GM18502 (cell line): ENCODE data around the gene PHYHD1.
"Not testable (repeated sequence)": the region's sequence is repeated elsewhere in the genome, so short reads cannot be mapped to it uniquely, and the experiment has no call there.

Source experiments
- ATAC-seq: cut with Tn5 transposase; IDR thresholded peaks from one replicate; pipeline ENCODE4 v1.9.1; 2021; ENCODE audit warnings: mild to moderate bottlenecking; ENCODE audit not compliant: unreplicated experiment, poor library complexity

PHYHD1 gene

GRCh38 chr9:128918921-128919320, 1.9 kb upstream of the PHYHD1 start:
- ATAC-seq: no peak

- ATAC-seq: no peak
These were observed 1.2 kb upstream of the PHYHD1 start for GRCh38 chr9:128919402-128920089.

GRCh38 chr9:128921881-128922763, 1.3 kb downstream of the PHYHD1 start:
- ATAC-seq: no peak

DNA sequence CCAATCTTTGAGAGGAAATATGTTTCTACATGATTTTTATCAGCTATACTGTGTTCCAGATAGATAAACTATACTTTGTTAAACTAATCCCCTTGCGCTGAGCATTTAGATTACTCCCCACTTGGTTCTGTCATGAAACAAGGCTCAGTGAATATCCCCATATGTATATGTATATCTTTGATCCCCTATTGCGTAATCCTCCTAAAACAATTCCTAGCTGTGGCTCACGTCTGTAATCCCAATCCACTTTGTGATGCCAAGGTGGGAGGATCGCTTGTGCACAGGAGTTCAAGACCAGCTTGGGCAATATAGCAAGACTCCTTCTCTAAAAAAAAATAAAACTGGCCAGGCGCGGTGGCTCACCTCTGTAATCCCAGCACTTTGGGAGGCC, 2.7 kb downstream of the PHYHD1 start:
- ATAC-seq: no peak

DNA sequence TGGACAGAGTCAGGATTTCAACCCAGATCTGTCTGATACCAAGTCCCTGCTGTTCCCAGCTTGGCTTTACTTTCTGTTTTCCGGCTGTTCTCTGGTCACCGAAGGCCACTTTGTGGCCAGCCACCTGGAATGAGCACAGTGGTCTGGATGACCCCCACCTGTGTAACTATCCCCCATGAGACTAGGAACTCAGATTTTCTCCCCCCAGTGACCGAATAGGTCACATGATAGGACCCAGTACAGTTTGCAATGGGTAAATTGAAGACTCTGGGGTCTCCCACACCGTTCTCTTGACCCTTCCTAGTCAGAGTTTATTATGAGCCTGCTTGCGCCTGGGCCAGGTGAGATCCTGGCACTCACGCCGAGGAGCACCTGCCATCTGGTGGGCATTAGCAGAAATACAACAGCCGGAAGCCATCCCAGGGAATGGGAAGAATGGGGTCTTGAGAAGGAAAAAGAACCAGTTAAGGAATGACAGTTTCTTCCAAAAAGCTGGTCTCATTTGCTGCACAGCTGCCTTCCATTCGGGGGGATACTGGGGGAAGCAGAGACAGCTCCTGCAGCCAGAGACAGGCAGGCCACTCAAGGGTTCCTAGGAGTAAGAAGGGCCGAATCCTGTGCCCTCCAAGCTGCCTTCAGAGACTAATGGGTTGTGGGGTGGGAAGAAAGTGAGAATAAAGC, 7.1 kb downstream of the PHYHD1 start:
- no peak for ATAC-seq

- no peak for ATAC-seq
These were observed 7.8 kb downstream of the PHYHD1 start for GRCh38 chr9:128928624-128929023.

GRCh38 chr9:128929560-128929959, 8.8 kb downstream of the PHYHD1 start:
- no peak for ATAC-seq

DNA sequence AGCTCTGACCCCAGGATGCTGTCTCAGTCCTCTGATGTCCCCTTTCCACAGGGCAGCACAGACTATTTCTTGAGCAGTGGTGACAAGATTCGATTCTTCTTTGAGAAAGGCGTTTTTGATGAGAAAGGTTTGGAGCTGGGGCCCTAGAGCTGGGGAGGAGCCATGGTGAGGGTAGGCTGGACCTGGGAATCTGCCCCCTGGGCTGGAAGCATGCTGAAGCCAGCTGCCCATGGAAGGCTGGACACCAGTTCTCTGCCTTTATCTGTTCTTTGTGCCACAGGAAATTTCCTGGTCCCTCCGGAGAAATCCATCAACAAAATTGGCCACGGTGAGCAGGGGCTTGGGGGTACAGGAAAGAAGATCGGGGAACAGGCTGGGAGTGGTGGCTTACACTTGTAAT, 12.9 kb downstream of the PHYHD1 start:
- ATAC-seq: no peak

DNA sequence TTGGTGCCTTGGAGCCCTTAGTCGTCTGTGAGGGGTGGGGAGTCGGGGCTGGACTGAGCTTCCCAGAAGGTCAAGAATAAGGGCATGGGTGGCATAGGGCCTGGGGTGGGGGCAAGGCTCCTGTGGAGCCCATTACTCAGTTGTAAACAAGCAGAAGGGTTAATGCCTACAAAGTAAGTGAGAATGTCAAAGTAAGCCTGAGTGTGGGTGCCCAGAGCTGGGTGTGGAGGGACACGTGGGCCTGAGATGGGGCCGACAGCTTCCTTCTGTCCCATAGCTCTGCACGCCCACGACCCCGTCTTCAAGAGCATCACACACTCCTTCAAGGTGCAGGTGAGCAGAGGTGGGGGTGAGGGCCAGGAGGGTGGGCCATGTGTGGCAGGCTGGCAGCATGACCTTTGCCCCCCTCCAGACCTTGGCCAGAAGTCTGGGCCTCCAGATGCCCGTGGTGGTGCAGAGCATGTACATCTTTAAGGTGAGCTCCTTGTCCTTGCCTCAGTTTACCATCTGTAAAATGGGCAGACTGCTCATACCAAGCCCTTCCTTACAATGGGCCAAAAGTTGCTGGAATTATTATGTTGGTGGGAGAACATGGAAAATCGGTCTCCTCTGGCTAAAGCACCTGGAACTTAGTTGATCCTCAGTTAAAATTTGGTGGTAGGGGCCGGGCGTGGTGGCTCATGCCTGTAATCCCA, 15.5 kb downstream of the PHYHD1 start:
- ATAC-seq: no peak

GRCh38 chr9:128937310-128938165, 16.8 kb downstream of the PHYHD1 start:
- ATAC-seq: no peak

GRCh38 chr9:128940271-128940921, 19.6 kb downstream of the PHYHD1 start:
- ATAC-seq: no peak

- no peak for ATAC-seq
These were observed 20.4 kb downstream of the PHYHD1 start for GRCh38 chr9:128940946-128941755.

DNA sequence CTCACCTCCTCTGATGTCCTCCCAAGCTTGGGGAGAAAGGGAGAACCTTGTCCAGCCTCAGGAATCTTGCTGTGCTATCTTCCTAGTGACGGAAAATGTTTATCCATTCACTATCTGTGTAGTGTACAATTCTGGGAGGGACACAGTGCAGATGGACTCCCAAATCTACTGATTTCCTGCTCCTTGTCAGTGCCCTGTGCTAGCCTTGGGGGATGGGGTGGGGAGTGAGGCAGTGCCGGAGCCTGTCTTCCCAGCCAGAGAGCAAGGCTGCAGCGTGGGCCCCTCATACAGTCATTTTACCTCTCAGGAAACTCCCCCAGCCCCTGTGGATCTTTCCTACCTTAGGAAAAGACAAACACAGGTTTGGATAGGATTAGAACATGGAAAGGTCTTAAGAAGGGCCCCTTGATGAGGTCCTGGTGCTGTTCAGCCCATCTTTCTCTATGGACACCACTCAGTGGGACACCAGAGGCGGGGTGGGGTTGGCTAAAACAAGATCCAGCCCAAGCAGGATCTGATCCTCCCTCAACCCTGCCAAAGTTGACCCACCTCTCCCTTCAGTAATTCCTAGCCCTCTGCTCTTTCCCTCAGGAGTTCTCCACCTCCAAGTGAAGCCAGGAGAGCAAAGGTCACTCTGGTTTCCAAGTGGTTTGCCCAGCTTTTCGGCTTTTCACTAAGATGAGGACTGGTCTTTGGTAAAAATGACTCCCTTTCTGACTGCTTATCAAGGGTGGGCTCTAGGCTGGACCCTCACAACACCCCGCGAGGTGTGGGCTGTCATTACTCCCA, 23.2 kb downstream of the PHYHD1 start:
- ATAC-seq: no peak

DNA sequence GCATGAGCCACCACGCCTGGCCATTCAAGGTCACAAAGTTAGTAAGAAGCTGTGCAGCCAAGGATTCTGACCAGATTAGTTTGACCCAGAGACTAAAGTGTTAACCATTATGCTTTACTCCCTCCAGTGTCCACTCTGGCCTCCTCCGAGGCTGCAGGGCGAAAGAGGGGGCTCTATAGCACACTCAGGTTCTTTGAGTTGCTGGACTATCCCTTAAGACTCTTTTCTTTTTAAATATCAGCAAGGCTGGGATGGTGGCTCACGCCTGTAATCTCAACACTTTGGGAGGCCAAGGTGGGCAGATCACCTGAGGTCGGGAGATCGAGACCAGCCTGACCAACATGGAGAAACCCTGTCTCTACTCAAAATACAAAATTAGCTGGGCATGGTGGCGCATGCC, 24.2 kb downstream of the PHYHD1 start:
- not testable (repeated sequence) for ATAC-seq

DNA sequence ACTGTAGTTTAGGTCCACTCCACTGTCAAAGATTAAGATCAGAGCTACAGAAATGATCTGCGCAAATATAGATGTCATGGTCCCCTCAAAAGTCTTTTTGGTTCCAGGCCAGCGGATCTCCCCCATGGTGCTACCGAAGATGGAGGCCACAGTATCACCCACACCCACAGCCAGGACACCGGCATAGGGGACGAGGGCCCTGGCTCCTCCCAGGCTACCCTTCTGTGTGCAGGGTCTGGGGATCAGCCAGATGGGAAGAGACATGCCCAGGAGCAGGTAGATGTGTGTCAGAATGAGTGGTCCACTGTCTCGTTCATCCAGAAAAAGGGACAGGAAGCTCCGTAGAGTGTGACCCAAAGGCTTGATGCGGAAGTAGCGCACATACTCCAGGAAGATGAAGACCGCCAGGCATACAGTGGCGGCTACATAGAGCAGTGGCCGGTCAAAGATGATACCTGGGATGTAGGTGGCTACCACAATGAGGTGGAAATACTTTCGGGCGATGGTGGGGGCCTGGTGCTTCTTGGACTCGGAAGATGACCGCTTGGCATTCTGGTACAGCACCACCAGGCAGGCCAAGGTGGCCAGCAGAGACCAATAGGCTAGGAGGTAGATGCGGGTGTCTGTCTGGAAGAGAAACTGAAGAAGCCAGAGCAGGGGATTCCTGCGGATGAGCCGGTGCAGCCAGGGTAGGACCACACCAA, 25.2 kb downstream of the PHYHD1 start:
- ATAC-seq: no peak

DNA sequence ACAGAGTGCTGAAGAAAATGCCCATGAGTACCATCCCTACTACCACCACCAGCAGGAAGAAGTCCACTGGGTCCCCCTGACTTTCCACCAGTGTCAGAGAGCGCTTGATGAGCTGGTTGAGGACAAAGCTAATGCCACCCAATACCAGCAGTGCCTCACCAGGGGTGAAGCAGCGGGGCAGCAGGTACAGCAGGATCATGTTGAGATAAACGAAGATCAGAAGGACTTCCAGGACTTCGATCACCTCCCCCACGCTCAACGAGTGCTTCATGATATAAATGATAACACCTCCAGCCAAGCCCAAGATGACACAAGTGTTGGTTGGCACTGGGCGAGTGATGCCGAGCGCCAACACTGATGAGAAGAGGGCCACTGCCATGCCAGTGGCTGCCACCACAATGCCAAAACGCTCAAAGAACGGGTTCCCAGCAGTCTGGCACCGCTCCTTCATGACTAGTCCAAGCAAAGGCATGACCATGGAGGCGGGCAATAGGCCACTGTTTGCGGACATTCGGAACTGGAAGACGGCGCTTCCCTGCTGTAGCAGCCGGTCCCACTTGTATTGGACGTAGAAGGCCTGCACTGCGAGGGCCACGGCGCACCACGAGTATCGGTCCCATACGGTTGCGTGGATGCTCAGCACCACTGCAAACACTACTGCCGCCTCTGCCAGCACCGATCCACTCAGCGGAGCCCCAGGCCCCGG, 25.9 kb downstream of the PHYHD1 start:
- peak; percentile 20 for ATAC-seq

- ATAC-seq: no peak
These were observed 26.4 kb downstream of the PHYHD1 start for GRCh38 chr9:128947277-128947526.
